B cell (primary cell): ENCODE data around the gene FOXP3. TPM values are rescaled to one million over a fixed set of nuclear protein-coding genes. Genes with fewer than 3 reads are reported as not detected.

Experiments used
- ATAC-seq: fragments of 200-7000 bp; cut with Tn5 transposase; one replicate; pipeline ENCODE4 v1.10.0; 2021; ENCODE audit warnings: low read depth, mild to moderate bottlenecking, moderate number of reproducible peaks, moderate library complexity
- CTCF ChIA-PET: fragments of 350-600 bp; sonication (Branson Sonifier 250); formaldehyde crosslinking; loops from one replicate; lab custom pipeline; 2021; ENCODE audit warnings: antibody characterized with exemption, inconsistent platforms; lab: Charles Lee
- POLR2A ChIA-PET: fragments of 350-600 bp; sonication (Branson Sonifier 250); formaldehyde crosslinking; loops from one replicate; lab custom pipeline; 2021; ENCODE audit warnings: antibody characterized with exemption; lab: Charles Lee
- DNase-seq: peaks from one replicate; pipeline ENCODE4 v3.0.0; 2013
- H2AFZ ChIP-seq: 2 replicates; pipeline ENCODE4 v1.6.1; 2012; ENCODE audit warnings: mild to moderate bottlenecking, low read depth, low read length; ENCODE audit not compliant: insufficient read depth, poor library complexity, severe bottlenecking
- H3K27ac ChIP-seq, 2 donors: 1 replicate in 1 of 2; 2 replicates in 1 of 2; pipeline ENCODE4 v1.5.1; 2012 to 2013; ENCODE audit warnings: low read length in 2 of 2, mild to moderate bottlenecking in 2 of 2, moderate library complexity in 1 of 2
- H3K27me3 ChIP-seq, 4 experiments: fragments of 200-600 bp in 1 of 4; sonication (generic) in 1 of 4; replicated peaks in 1 of 4; 1 replicate in 2 of 4; 2 replicates in 2 of 4; pipeline versions ENCODE4 v1.6.1 to v1.7.0; 2013 to 2016; ENCODE audit warnings: low read length in 3 of 4, mild to moderate bottlenecking in 2 of 4, mixed read lengths in 1 of 4, moderate library complexity in 1 of 4; ENCODE audit not compliant: insufficient read depth in 4 of 4, control insufficient read depth in 3 of 4; ENCODE audit errors: control extremely low read depth in 1 of 4
- H3K36me3 ChIP-seq, 2 experiments: replicated peaks in 1 of 2; 1 replicate in 1 of 2; 2 replicates in 1 of 2; pipeline versions ENCODE4 v1.6.1 to v1.7.1; 2013; ENCODE audit warnings: low read length in 1 of 2; ENCODE audit not compliant: insufficient read depth in 2 of 2, control insufficient read depth in 1 of 2; ENCODE audit errors: control extremely low read depth in 1 of 2, extremely low read depth in 1 of 2
- H3K4me1 ChIP-seq, 2 donors: fragments of 200-600 bp in 1 of 2; sonication (generic) in 1 of 2; 1 replicate in 1 of 2; 2 replicates in 1 of 2; pipeline versions ENCODE4 v1.5.1 to v1.6.1; 2013 to 2017; ENCODE audit warnings: low read length in 2 of 2; ENCODE audit not compliant: control insufficient read depth in 2 of 2, insufficient read depth in 2 of 2
- H3K4me2 ChIP-seq: replicated peaks from 2 replicates; pipeline ENCODE3; 2012; ENCODE audit warnings: mild to moderate bottlenecking, low read depth, low read length; ENCODE audit not compliant: poor library complexity, severe bottlenecking
- H3K4me3 ChIP-seq, 5 experiments: fragments of 200-600 bp in 1 of 5; sonication (generic) in 1 of 5; 1 replicate in 3 of 5; 2 replicates in 2 of 5; pipeline versions ENCODE4 v1.5.1 to v1.7.0; 2011 to 2016; ENCODE audit warnings: low read length in 4 of 5, mild to moderate bottlenecking in 4 of 5, low read depth in 2 of 5, control low read depth in 1 of 5, moderate library complexity in 1 of 5; ENCODE audit not compliant: insufficient read depth in 1 of 5; ENCODE audit errors: control extremely low read depth in 1 of 5, extremely low read depth in 1 of 5
- H3K79me2 ChIP-seq: fragments of 200-600 bp; sonication (generic); one replicate; pipeline ENCODE4 v1.6.0; 2016; ENCODE audit warnings: low read length; ENCODE audit not compliant: control insufficient read depth, insufficient read depth
- H3K9ac ChIP-seq: fragments of 200-600 bp; sonication (generic); 2 replicates; pipeline ENCODE4 v1.6.1; 2017; ENCODE audit warnings: mild to moderate bottlenecking, low read length, moderate library complexity
- H3K9me3 ChIP-seq, 3 donors: one replicate each; pipeline versions ENCODE4 v1.6.1 to v1.7.1; 2013; ENCODE audit warnings: low read length in 2 of 3; ENCODE audit not compliant: control insufficient read depth in 2 of 3, insufficient read depth in 1 of 3; ENCODE audit errors: control extremely low read depth in 1 of 3
- H4K20me1 ChIP-seq: 2 replicates; pipeline ENCODE4 v1.6.0; 2012; ENCODE audit warnings: mild to moderate bottlenecking, low read length; ENCODE audit not compliant: insufficient read depth, control insufficient read depth, poor library complexity, severe bottlenecking
- H3K27ac Mint-ChIP-seq: one replicate; pipeline ENCODE4 v1.8.0; 2021; ENCODE audit warnings: mixed read lengths
- H3K27me3 Mint-ChIP-seq: one replicate; pipeline ENCODE4 v1.8.0; 2021; ENCODE audit warnings: mixed read lengths
- H3K4me1 Mint-ChIP-seq: one replicate; pipeline ENCODE4 v1.8.0; 2021; ENCODE audit warnings: mixed read lengths
- H3K4me3 Mint-ChIP-seq: one replicate; pipeline ENCODE4 v1.8.0; 2021; ENCODE audit warnings: mixed read lengths
- H3K9me3 Mint-ChIP-seq: one replicate; pipeline ENCODE4 v1.8.0; 2022; ENCODE audit warnings: mixed read lengths; ENCODE audit not compliant: insufficient read depth
- CTCF ChIP-seq: fragments of 200-600 bp; IDR thresholded peaks from one replicate; pipeline ENCODE4 v1.8.0; 2022; ENCODE audit warnings: antibody characterized with exemption, mild to moderate bottlenecking
- EZH2 ChIP-seq: IDR thresholded peaks from 2 replicates; pipeline ENCODE4 v1.6.1; 2012; ENCODE audit warnings: borderline replicate concordance, low read depth, mild to moderate bottlenecking, moderate library complexity, low read length; ENCODE audit not compliant: insufficient read depth, poor library complexity, severe bottlenecking
- WGBS: methylation state at CpG from one replicate; pipeline ENCODE4 v1.1.5; 2013; ENCODE audit warnings: missing lambda C conversion rate; ENCODE audit not compliant: insufficient coverage; 5-methylcytosine and 5-hydroxymethylcytosine counted together
- intact Hi-C: fragments of 100-400 bp; cut with micrococcal nuclease; formaldehyde crosslinking; loops from one replicate; pipeline ENCODE4 v1.10.0; 2022
- polyA plus RNA-seq: library from polyadenylated mRNA; depleted of rRNA; stranded (reverse); fragments of >200 nt; gene quantifications from 2 replicates; pipeline ENCODE4 v1.2.3, GENCODE V29; 2012
- total RNA-seq, 2 donors: library from RNA; stranded (reverse); fragments of 120-200 nt in 1 of 2; gene quantifications; 1 replicate in 1 of 2; 2 replicates in 1 of 2; pipeline versions ENCODE4 v1.2.3 to v1.2.4, GENCODE V29; 2013 to 2022

Gene FOXP3
- total and polyA plus RNA-seq, 2 donors (not counting 1 experiment from before 2014, with no cell fraction given), result 0.03 TPM; not detected in 1

GRCh38 chrX:49310371-49310770, 45.9 kb upstream of the FOXP3 start:
- peak overlapping the region; percentile 90 for H2AFZ ChIP-seq

More at GRCh38 chrX:49310371-49310770, 45.9 kb upstream of the FOXP3 start:
- Histone ChIP-seq H4K20me1 (no peaks in the 10 kb centered on the region), H3K27me3 (no peaks in the 10 kb centered on the region), H3K36me3 (no peaks in the 10 kb centered on the region), H3K9me3 (peaks cover 0 to 5% (median 0%) of the 10 kb centered on the region in 3 donors), H3K4me2 (no peak overlapping the region), H3K4me1 (peaks cover 11 to 20% of the 10 kb centered on the region in 2 donors), H3K27ac (no peak overlapping the region), H3K4me3 (no peak overlapping the region), H3K79me2 (no peaks in the 10 kb centered on the region), H3K9ac (no peak overlapping the region)
- ChIA-PET POLR2A (no interaction called here), CTCF (interaction anchor here (0.5 kb wide), 1 partner anchor 15 kb away, joined by 3 read pairs; no protein-coding TSS in a partner anchor)
- no peak overlapping the region for H3K4me3 Mint-ChIP-seq
- H3K4me1 Mint-ChIP-seq, result peaks cover 19% of the 10 kb centered on the region
- no peaks in the 10 kb centered on the region for H3K9me3 Mint-ChIP-seq
- H3K27me3 Mint-ChIP-seq, result no peaks in the 10 kb centered on the region
- intact Hi-C loops, result no loop called here
- H3K27ac Mint-ChIP-seq, result peak overlapping the region; percentile 93
- TF ChIP-seq CTCF, result no peak
- no peak for TF ChIP-seq EZH2
- ATAC-seq (no peak), DNase-seq (no peak)
- WGBS, result 98% methylated on average over 7 of the region's 18 CpGs
